Measurements from ENCODE around the gene USP35. TPM values are rescaled to one million over a fixed set of nuclear protein-coding genes. Genes with fewer than 3 reads are reported as not detected.
A peak's percentile ranks its signal among the peaks of the same experiment; 100 is the strongest.

The USP35 gene
- total RNA-seq, 1 experiment from 2014 or later, result 11.3 TPM

DNA sequence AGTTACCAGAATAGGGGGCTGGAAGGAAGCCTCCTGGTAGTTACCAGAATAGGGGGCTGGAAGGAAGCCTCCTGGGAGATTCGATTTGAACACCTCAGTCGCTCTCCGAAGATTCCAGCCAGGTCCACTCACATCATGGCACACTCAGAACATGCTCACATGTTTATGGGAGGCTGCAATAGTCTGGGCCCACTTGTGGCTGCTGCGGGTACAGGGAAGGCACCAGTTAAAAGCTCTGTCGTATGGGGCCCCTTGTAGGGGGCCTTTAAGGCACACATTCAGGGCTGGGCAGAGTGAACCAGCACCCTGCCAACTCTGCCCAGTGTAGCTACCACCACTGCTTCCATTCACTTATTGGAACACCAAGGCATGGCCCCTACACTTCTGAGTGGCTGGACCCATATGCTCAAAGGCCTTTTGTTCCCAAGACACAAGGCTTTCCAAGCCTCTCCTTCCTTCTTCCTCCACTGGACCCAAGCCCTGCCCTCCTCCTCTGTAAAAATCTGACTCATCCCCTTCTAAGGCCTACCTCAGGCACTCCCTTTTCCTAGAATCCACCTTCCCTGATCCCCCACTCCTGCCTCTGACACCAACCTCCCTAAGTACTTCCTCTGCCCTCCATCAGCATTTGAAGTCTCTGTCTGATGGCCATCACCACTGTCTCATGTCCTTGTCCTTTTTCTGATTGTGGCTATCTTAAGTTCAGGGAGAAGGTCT lies 28.0 kb downstream of the USP35 start:
- BruUV-seq (replicated peaks), result no TSS peak
- H3K9me3 Mint-ChIP-seq (ENCODE audit: unreplicated experiment), result no peaks in the 10 kb centered on the region
- H3K4me1 Mint-ChIP-seq (ENCODE audit: low read depth, unreplicated experiment), result peaks cover 7% of the 10 kb centered on the region
- intact Hi-C loops (cut with micrococcal nuclease; ENCODE audit: unreplicated experiment), result no loop called here
- Histone ChIP-seq H3K9me3 (no peaks in the 10 kb centered on the region), H3K4me1 (no peaks in the 10 kb centered on the region), H3K27me3 (replicated peaks; ENCODE audit: control insufficient read depth, insufficient read depth, low read length) (no peaks in the 10 kb centered on the region), H3K4me3 (ENCODE audit: low read depth, low read length) (no peak overlapping the region), H3K36me3 (ENCODE audit: control insufficient read depth, insufficient read depth, low read length) (peaks cover 1% of the 10 kb centered on the region; the same call in 1 of the 2 replicates)
- DNase-seq, result no peak
- no peaks in the 10 kb centered on the region for H3K27me3 Mint-ChIP-seq (ENCODE audit: insufficient read depth, unreplicated experiment)
- POLR2A ChIA-PET, result no interaction called here
- H3K36me3 Mint-ChIP-seq (ENCODE audit: insufficient read depth, unreplicated experiment), result peaks cover 81% of the 10 kb centered on the region
- CTCF ChIA-PET, result no interaction called here
- H3K27ac Mint-ChIP-seq (ENCODE audit: unreplicated experiment), result peak overlapping the region; percentile 2
- TF ChIP-seq, protein P1, sequence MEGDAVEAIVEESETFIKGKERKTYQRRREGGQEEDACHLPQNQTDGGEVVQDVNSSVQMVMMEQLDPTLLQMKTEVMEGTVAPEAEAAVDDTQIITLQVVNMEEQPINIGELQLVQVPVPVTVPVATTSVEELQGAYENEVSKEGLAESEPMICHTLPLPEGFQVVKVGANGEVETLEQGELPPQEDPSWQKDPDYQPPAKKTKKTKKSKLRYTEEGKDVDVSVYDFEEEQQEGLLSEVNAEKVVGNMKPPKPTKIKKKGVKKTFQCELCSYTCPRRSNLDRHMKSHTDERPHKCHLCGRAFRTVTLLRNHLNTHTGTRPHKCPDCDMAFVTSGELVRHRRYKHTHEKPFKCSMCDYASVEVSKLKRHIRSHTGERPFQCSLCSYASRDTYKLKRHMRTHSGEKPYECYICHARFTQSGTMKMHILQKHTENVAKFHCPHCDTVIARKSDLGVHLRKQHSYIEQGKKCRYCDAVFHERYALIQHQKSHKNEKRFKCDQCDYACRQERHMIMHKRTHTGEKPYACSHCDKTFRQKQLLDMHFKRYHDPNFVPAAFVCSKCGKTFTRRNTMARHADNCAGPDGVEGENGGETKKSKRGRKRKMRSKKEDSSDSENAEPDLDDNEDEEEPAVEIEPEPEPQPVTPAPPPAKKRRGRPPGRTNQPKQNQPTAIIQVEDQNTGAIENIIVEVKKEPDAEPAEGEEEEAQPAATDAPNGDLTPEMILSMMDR (IDR thresholded peaks at IDR 0.05; ENCODE audit: insufficient read depth in 1 of 2, low read depth in 1 of 2, low read length in 1 of 2, severe bottlenecking in 1 of 2, unreplicated experiment in 1 of 2), result no peak
- no peak overlapping the region for H3K4me3 Mint-ChIP-seq (ENCODE audit: unreplicated experiment)

DNA sequence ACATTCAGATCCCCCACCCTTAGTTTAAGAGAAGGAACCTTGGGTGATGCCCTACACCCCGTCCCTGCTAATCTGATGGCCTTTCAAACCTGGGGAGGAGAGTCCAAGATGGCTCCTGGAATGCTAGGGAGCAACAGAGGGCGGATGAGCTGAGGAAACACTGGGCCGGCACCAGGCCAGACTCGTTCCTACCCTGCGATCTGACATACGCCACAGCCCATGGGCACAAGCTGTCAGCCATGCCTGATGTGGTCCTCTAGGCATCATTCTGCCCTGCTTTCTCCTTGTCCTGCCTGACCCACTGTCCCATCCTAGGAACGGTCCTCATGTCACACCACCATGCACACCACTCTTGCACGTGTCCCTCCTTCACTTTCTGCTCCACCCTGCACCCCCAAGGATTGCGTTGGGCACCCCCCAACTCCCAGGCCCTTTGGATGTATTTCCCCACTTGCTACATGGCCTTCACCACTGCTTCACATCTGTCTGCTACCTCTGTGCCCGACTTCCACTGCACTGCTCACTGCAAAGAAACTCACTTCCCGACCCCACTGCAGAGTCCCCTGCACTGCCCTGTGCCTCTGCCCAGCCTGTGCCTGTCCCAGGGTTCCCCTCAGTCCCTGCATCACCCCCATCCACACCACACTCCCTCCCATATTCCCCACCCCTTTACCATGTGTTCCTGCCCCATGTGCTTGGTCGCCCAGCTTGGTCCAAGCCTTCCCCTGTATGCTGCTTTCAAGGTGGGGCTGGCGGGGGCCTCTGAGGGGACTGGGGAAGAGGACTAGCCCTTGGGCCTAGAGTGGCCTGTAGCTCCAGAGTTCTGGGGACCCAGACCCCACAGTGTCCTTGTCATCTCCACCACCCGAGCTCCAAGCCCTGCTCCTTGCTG lies 29.2 kb downstream of the USP35 start:
- Histone ChIP-seq H3K4me3 (ENCODE audit: low read depth, low read length) (no peak overlapping the region), H3K9me3 (no peaks in the 10 kb centered on the region), H3K4me1 (no peaks in the 10 kb centered on the region), H3K27me3 (replicated peaks; ENCODE audit: control insufficient read depth, insufficient read depth, low read length) (no peaks in the 10 kb centered on the region), H3K36me3 (ENCODE audit: control insufficient read depth, insufficient read depth, low read length) (peaks cover 3% of the 10 kb centered on the region; the same call in 1 of the 2 replicates)
- Mint-ChIP-seq H3K4me1 (ENCODE audit: low read depth, unreplicated experiment) (peaks cover 7% of the 10 kb centered on the region), H3K27ac (ENCODE audit: unreplicated experiment) (no peak overlapping the region), H3K36me3 (ENCODE audit: insufficient read depth, unreplicated experiment) (peaks cover 76% of the 10 kb centered on the region), H3K4me3 (ENCODE audit: unreplicated experiment) (no peak overlapping the region), H3K9me3 (ENCODE audit: unreplicated experiment) (no peaks in the 10 kb centered on the region), H3K27me3 (ENCODE audit: insufficient read depth, unreplicated experiment) (no peaks in the 10 kb centered on the region)
- intact Hi-C loops (cut with micrococcal nuclease; ENCODE audit: unreplicated experiment), result no loop called here
- TF ChIP-seq, protein P1 (IDR thresholded peaks at IDR 0.05; ENCODE audit: insufficient read depth in 1 of 2, low read depth in 1 of 2, low read length in 1 of 2, severe bottlenecking in 1 of 2, unreplicated experiment in 1 of 2), result no peak
- no peak for DNase-seq
- BruUV-seq (replicated peaks), result TSS peak; percentile 25
- POLR2A ChIA-PET, result no interaction called here
- CTCF ChIA-PET, result interaction anchor here (0.8 kb wide), 1 partner anchor 347 kb away, joined by 3 read pairs; no protein-coding TSS in a partner anchor

DNA sequence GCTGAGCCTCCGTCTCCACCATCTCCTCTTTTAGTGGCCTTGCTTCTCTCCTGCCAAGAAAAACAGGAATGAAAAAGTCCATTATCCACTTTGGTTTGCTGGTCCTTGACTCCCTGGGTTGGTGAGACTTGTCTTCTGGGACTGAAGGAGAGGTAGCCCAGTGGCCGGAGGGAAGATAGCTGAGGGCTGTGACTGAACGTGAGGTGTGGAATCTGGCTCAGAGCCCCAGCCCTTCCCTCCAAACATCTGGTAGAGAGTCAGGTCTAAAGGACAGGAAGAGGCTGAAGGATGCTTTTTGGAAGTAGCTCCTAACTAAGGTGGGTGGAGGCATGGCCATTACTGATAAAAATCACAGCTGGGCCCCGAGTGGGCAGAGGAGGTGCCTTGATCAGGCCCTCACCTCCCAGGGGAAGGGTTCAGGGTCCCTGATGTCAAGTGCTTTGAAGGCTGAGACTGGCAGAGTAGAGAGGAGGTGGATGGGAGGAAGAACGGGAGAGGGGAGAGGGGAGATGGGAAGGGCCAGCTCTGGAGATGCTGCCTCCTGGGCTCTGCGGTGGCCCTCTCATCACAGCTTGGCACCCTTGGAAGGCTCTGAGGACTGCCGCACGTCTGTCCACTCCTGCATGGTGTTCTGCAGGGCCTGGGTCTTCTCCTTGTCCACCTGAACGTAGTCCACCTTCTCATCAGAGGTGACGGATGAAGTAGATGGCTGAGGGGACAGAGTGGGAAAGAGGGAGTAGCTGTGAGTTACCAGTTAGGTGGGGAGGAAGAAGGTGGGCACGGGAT lies 30.2 kb downstream of the USP35 start:
- DNase-seq, result no peak
- intact Hi-C loops (cut with micrococcal nuclease; ENCODE audit: unreplicated experiment), result no loop called here
- H3K4me1 ChIP-seq, result no peaks in the 10 kb centered on the region
- TF ChIP-seq, protein P1 (IDR thresholded peaks at IDR 0.05; ENCODE audit: insufficient read depth in 1 of 2, low read depth in 1 of 2, low read length in 1 of 2, severe bottlenecking in 1 of 2, unreplicated experiment in 1 of 2), result no peak
- Mint-ChIP-seq H3K9me3 (ENCODE audit: unreplicated experiment) (no peaks in the 10 kb centered on the region), H3K27ac (ENCODE audit: unreplicated experiment) (no peak overlapping the region), H3K36me3 (ENCODE audit: insufficient read depth, unreplicated experiment) (peaks cover 83% of the 10 kb centered on the region), H3K4me3 (ENCODE audit: unreplicated experiment) (no peak overlapping the region), H3K4me1 (ENCODE audit: low read depth, unreplicated experiment) (peaks cover 7% of the 10 kb centered on the region), H3K27me3 (ENCODE audit: insufficient read depth, unreplicated experiment) (no peaks in the 10 kb centered on the region)
- H3K36me3 ChIP-seq (ENCODE audit: control insufficient read depth, insufficient read depth, low read length), result peaks cover 4% of the 10 kb centered on the region; the same call in 1 of the 2 replicates
- H3K27me3 ChIP-seq (replicated peaks; ENCODE audit: control insufficient read depth, insufficient read depth, low read length), result no peaks in the 10 kb centered on the region
- no peak overlapping the region for H3K4me3 ChIP-seq (ENCODE audit: low read depth, low read length)
- BruUV-seq (replicated peaks), result no TSS peak
- no peaks in the 10 kb centered on the region for H3K9me3 ChIP-seq
- POLR2A ChIA-PET, result no interaction called here
- CTCF ChIA-PET, result interaction anchor here (1.3 kb wide), 1 partner anchor 9 kb away, joined by 3 read pairs; no protein-coding TSS in a partner anchor
